WTC11 (cell line): Measurements from ENCODE around the gene SSTR5. TPM values are rescaled to one million over a fixed set of nuclear protein-coding genes. Genes with fewer than 3 reads are reported as not detected.

ENCODE experiments used
- ATAC-seq: fragments of 200-7000 bp; cut with Tn5 transposase; 2 replicates; pipeline ENCODE4 v1.10.0; 2021; ENCODE audit warnings: mild to moderate bottlenecking, moderate library complexity
- CTCF ChIA-PET: fragments of 300-600 bp; sonication (Branson Sonifier 250); formaldehyde crosslinking; loops from one replicate; lab custom pipeline; 2021; ENCODE audit warnings: antibody characterized with exemption; lab: Charles Lee
- POLR2A ChIA-PET: fragments of 350-600 bp; sonication (Branson Sonifier 250); formaldehyde crosslinking; loops from one replicate; lab custom pipeline; 2021; ENCODE audit warnings: antibody characterized with exemption; lab: Charles Lee
- DNase-seq: peaks from one replicate; pipeline ENCODE4 v3.0.0; 2021; ENCODE audit warnings: low spot score
- H3K27ac Mint-ChIP-seq: 2 replicates; pipeline ENCODE4 v1.8.0; 2021; ENCODE audit warnings: mixed read lengths
- H3K27me3 Mint-ChIP-seq: 2 replicates; pipeline ENCODE4 v1.8.0; 2021; ENCODE audit warnings: low read depth, mild to moderate bottlenecking, moderate library complexity, mixed read lengths
- H3K36me3 Mint-ChIP-seq: 2 replicates; pipeline ENCODE4 v1.8.0; 2021; ENCODE audit warnings: mixed read lengths
- H3K4me1 Mint-ChIP-seq: 2 replicates; pipeline ENCODE4 v1.8.0; 2022; ENCODE audit warnings: mixed read lengths
- H3K4me3 Mint-ChIP-seq: 2 replicates; pipeline ENCODE4 v1.8.0; 2021; ENCODE audit warnings: mild to moderate bottlenecking, moderate library complexity, mixed read lengths
- H3K9me3 Mint-ChIP-seq: 2 replicates; pipeline ENCODE4 v1.8.0; 2021; ENCODE audit warnings: mixed read lengths
- ATF3 ChIP-seq: sonication (generic); formaldehyde crosslinking; conservative IDR thresholded peaks from 2 replicates; pipeline ENCODE4 v1.8.1; 2022; ENCODE audit warnings: mild to moderate bottlenecking, missing genetic modification reagents
- ESRRA ChIP-seq: sonication (generic); formaldehyde crosslinking; IDR thresholded peaks from 2 replicates; pipeline ENCODE4 v1.8.1; 2022; ENCODE audit warnings: mild to moderate bottlenecking, missing genetic modification reagents, borderline replicate concordance
- FOXP1 ChIP-seq: sonication (generic); formaldehyde crosslinking; IDR thresholded peaks from 2 replicates; pipeline ENCODE4 v1.8.0; 2022; ENCODE audit warnings: missing genetic modification reagents, mild to moderate bottlenecking, moderate library complexity, borderline replicate concordance
- FOXP4 ChIP-seq: sonication (generic); formaldehyde crosslinking; IDR thresholded peaks from 2 replicates; pipeline ENCODE4 v1.8.0; 2022; ENCODE audit warnings: mild to moderate bottlenecking, missing genetic modification reagents
- JAZF1 ChIP-seq: fragments of 250-450 bp; sonication (Bioruptor Pico); IDR thresholded peaks from 2 replicates; pipeline ENCODE4 v1.9.0; 2021; ENCODE audit warnings: moderate library complexity, mild to moderate bottlenecking, inconsistent platforms
- MLX ChIP-seq: sonication (generic); formaldehyde crosslinking; IDR thresholded peaks from 2 replicates; pipeline ENCODE4 v1.8.1; 2023; ENCODE audit warnings: mild to moderate bottlenecking, missing genetic modification reagents, moderate library complexity
- MXD4 ChIP-seq: fragments of 250-450 bp; sonication (Bioruptor Pico); IDR thresholded peaks from 2 replicates; pipeline ENCODE4 v1.8.0; 2021; ENCODE audit warnings: mild to moderate bottlenecking, moderate library complexity, borderline replicate concordance
- MYBL2 ChIP-seq: sonication (generic); formaldehyde crosslinking; IDR thresholded peaks from 2 replicates; pipeline ENCODE4 v1.8.1; 2023; ENCODE audit warnings: mild to moderate bottlenecking, moderate library complexity, missing genetic modification reagents
- NFYB ChIP-seq: sonication (generic); formaldehyde crosslinking; conservative IDR thresholded peaks from 2 replicates; pipeline ENCODE4 v1.8.0; 2022; ENCODE audit warnings: low read depth, missing genetic modification reagents
- NR3C1 ChIP-seq: sonication (generic); formaldehyde crosslinking; conservative IDR thresholded peaks from 2 replicates; pipeline ENCODE4 v1.8.1; 2023; ENCODE audit warnings: low read depth, mild to moderate bottlenecking, missing genetic modification reagents
- OVOL2 ChIP-seq: fragments of 250-450 bp; sonication (Bioruptor Pico); IDR thresholded peaks from 2 replicates; pipeline ENCODE4 v1.9.0; 2021; ENCODE audit warnings: mild to moderate bottlenecking, borderline replicate concordance
- PRDM15 ChIP-seq: sonication (generic); formaldehyde crosslinking; IDR thresholded peaks from 2 replicates; pipeline ENCODE4 v1.8.0; 2022; ENCODE audit warnings: missing genetic modification reagents
- PRRX2 ChIP-seq: fragments of 250-450 bp; sonication (Bioruptor Pico); IDR thresholded peaks from 2 replicates; pipeline ENCODE4 v1.8.0; 2021; ENCODE audit warnings: mild to moderate bottlenecking
- RORB ChIP-seq: fragments of 250-450 bp; sonication (Bioruptor Pico); IDR thresholded peaks from 2 replicates; pipeline ENCODE4 v1.9.0; 2021; ENCODE audit warnings: mild to moderate bottlenecking
- SP1 ChIP-seq: sonication (generic); formaldehyde crosslinking; conservative IDR thresholded peaks from 2 replicates; pipeline ENCODE4 v1.8.1; 2022; ENCODE audit warnings: missing genetic modification reagents
- ZMAT4 ChIP-seq: fragments of 250-450 bp; sonication (Bioruptor Pico); IDR thresholded peaks from 2 replicates; pipeline ENCODE4 v1.9.0; 2021; ENCODE audit warnings: mild to moderate bottlenecking
- ZNF138 ChIP-seq: sonication (generic); formaldehyde crosslinking; conservative IDR thresholded peaks from 2 replicates; pipeline ENCODE4 v1.8.1; 2022; ENCODE audit warnings: mild to moderate bottlenecking, moderate library complexity, missing genetic modification reagents
- ZNF281 ChIP-seq: sonication (generic); formaldehyde crosslinking; IDR thresholded peaks from 2 replicates; pipeline ENCODE4 v1.8.0; 2023; ENCODE audit warnings: mild to moderate bottlenecking, missing genetic modification reagents
- ZNF317 ChIP-seq: sonication (generic); formaldehyde crosslinking; IDR thresholded peaks from 2 replicates; pipeline ENCODE4 v1.8.1; 2023; ENCODE audit warnings: low read depth, mild to moderate bottlenecking, moderate library complexity, missing genetic modification reagents, borderline replicate concordance
- ZNF423 ChIP-seq: fragments of 250-450 bp; sonication (Bioruptor Pico); IDR thresholded peaks from 2 replicates; pipeline ENCODE4 v2.1.2; 2022; ENCODE audit warnings: mild to moderate bottlenecking, moderate library complexity
- total RNA-seq: library from RNA; stranded (reverse); gene quantifications from 3 replicates; pipeline ENCODE4 v1.2.3, GENCODE V29; 2021

Gene SSTR5
- total RNA-seq, 1 experiment from 2014 or later: 0.61 TPM

- Mint-ChIP-seq H3K4me3 (no peak overlapping the region), H3K36me3 (no peaks in the 10 kb centered on the region), H3K27ac (no peak overlapping the region), H3K4me1 (peaks cover 3% of the 10 kb centered on the region), H3K27me3 (peaks cover 6% of the 10 kb centered on the region; the same call in 1 of the 2 replicates), H3K9me3 (no peaks in the 10 kb centered on the region)
- TF ChIP-seq OVOL2 (CRISPR knock-in tag): no peak
- TF ChIP-seq NFYB: peak; percentile 42; the same call in 1 of the 2 replicates
- ATAC-seq (peak; percentile 43), DNase-seq (peak; percentile 51)
- ChIA-PET POLR2A (interaction anchor here (0.5 kb wide), 1 partner anchor 97 kb away, joined by 3 read pairs; no protein-coding TSS in a partner anchor), CTCF (interaction anchor here (3.2 to 9.0 kb wide), 2 partner anchors 12 to 34 kb away, joined by 18 to 97 read pairs; no protein-coding TSS in a partner anchor)
These were observed 3.4 kb upstream of the SSTR5 start for GRCh38 chr16:1069154-1069553.

GRCh38 chr16:1070084-1070863, 2.3 kb upstream of the SSTR5 start:
- ChIA-PET POLR2A (no interaction called here), CTCF (interaction anchor here (3.2 to 9.0 kb wide), 2 partner anchors 13 to 33 kb away, joined by 18 to 97 read pairs; no protein-coding TSS in a partner anchor)
- Mint-ChIP-seq H3K36me3 (no peaks in the 10 kb centered on the region), H3K4me1 (peaks cover 3% of the 10 kb centered on the region), H3K27ac (no peak overlapping the region), H3K4me3 (no peak overlapping the region), H3K9me3 (no peaks in the 10 kb centered on the region), H3K27me3 (peaks cover 6% of the 10 kb centered on the region; the same call in 1 of the 2 replicates)
- TF ChIP-seq ZNF423 (CRISPR knock-in tag) (peak; percentile 87), RORB (CRISPR knock-in tag) (no peak), OVOL2 (CRISPR knock-in tag) (no peak), ATF3 (CRISPR knock-in tag) (no peak)
- no peak for ATAC-seq
- no peak for DNase-seq

GRCh38 chr16:1070864-1071408, 1.6 kb upstream of the SSTR5 start:
- Mint-ChIP-seq H3K36me3 (no peaks in the 10 kb centered on the region), H3K27me3 (peaks cover 6% of the 10 kb centered on the region; the same call in 1 of the 2 replicates), H3K4me3 (no peak overlapping the region), H3K4me1 (peaks cover 3% of the 10 kb centered on the region), H3K9me3 (no peaks in the 10 kb centered on the region), H3K27ac (no peak overlapping the region)
- DNase-seq (no peak), ATAC-seq (no peak)
- no peak for TF ChIP-seq ZMAT4 (CRISPR knock-in tag)
- TF ChIP-seq ZNF317: no peak
- no peak for TF ChIP-seq ESRRA
- TF ChIP-seq MXD4 (CRISPR knock-in tag): no peak
- TF ChIP-seq FOXP4 (CRISPR knock-in tag): no peak
- TF ChIP-seq PRRX2 (CRISPR knock-in tag): no peak
- no peak for TF ChIP-seq MLX (CRISPR knock-in tag)
- TF ChIP-seq MYBL2 (CRISPR knock-in tag): no peak
- TF ChIP-seq JAZF1: no peak
- TF ChIP-seq ZNF281 (CRISPR knock-in tag): no peak
- no peak for TF ChIP-seq ZNF138 (CRISPR knock-in tag)
- TF ChIP-seq NR3C1 (CRISPR knock-in tag): no peak
- TF ChIP-seq PRDM15: no peak
- no peak for TF ChIP-seq FOXP1
- no peak for TF ChIP-seq SP1 (CRISPR knock-in tag)
- POLR2A ChIA-PET: no interaction called here
- CTCF ChIA-PET: interaction anchor here (3.2 to 9.0 kb wide), 2 partner anchors 14 to 33 kb away, joined by 18 to 97 read pairs; no protein-coding TSS in a partner anchor
